ENCODE data around the gene HMGCL. TPM values are rescaled to one million over a fixed set of nuclear protein-coding genes. Genes with fewer than 3 reads are reported as not detected.

HMGCL gene
- total and polyA plus RNA-seq, 2 donors (not counting 1 experiment from before 2014, with no cell fraction given) = 41.3 to 74.6 TPM

DNA sequence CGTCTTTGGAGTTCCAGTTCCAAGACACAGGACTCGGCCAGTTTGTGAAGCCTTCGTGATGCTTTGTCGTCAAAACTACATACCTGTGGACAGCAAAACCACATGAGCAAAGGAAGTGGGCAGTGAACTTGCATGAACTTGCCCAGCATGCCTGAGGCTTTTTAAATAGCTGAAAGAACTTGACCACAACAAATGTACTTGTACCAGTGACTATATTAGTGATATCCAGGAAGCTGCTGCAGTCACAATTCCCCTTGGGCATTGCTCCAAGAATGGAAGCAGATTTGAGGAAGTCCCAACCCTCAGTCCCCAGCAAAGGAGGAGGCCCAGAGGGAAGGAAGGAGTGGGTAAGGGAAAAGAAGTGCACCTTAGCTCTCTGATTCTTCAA lies 40.3 kb upstream of the HMGCL start:
- no peak overlapping the region for H3K27ac ChIP-seq (ENCODE audit: insufficient read depth, low read length)
- H3K9ac ChIP-seq (ENCODE audit: insufficient read depth, low read length) = no peak overlapping the region
- no peaks in the 10 kb centered on the region for H3K9me3 ChIP-seq (ENCODE audit: control insufficient read depth, insufficient read depth, low read depth, low read length)
- no peaks in the 10 kb centered on the region for H3K79me2 ChIP-seq (ENCODE audit: control insufficient read depth, insufficient read depth, low read length)
- no peaks in the 10 kb centered on the region for H4K20me1 ChIP-seq (ENCODE audit: control insufficient read depth, extremely low read depth, insufficient read depth, low read length)
- H2AFZ ChIP-seq (ENCODE audit: low read length) = no peak overlapping the region
- no peaks in the 10 kb centered on the region for H3K4me1 ChIP-seq (ENCODE audit: control insufficient read depth, extremely low read depth, insufficient read depth, low read length)
- no peaks in the 10 kb centered on the region for H3K36me3 ChIP-seq (ENCODE audit: control insufficient read depth, insufficient read depth, low read length)
- DNase-seq (ENCODE audit: low read depth in 2 of 2) = peak; percentile 10 to 96
- no peak overlapping the region for H3K4me3 ChIP-seq (replicated peaks in 1 of 4; ENCODE audit: control extremely low read depth in 1 of 4, insufficient read depth in 1 of 4, low read depth in 3 of 4, low read length in 4 of 4)
- H3K27me3 ChIP-seq (ENCODE audit: control insufficient read depth, insufficient read depth, low read length) = peaks cover 11% of the 10 kb centered on the region
- no peak overlapping the region for H3K4me2 ChIP-seq (ENCODE audit: extremely low read depth, insufficient read depth, low read length)
- TF ChIP-seq EZH2 (IDR thresholded peaks at IDR 0.05; ENCODE audit: low read length, missing control alignments) (no peak), CTCF (conservative IDR thresholded peaks at IDR 0.05 in 1 of 2, IDR thresholded peaks at IDR 0.05 in 1 of 2; ENCODE audit: low read depth in 1 of 2, low read length in 2 of 2) (no peak)

DNA sequence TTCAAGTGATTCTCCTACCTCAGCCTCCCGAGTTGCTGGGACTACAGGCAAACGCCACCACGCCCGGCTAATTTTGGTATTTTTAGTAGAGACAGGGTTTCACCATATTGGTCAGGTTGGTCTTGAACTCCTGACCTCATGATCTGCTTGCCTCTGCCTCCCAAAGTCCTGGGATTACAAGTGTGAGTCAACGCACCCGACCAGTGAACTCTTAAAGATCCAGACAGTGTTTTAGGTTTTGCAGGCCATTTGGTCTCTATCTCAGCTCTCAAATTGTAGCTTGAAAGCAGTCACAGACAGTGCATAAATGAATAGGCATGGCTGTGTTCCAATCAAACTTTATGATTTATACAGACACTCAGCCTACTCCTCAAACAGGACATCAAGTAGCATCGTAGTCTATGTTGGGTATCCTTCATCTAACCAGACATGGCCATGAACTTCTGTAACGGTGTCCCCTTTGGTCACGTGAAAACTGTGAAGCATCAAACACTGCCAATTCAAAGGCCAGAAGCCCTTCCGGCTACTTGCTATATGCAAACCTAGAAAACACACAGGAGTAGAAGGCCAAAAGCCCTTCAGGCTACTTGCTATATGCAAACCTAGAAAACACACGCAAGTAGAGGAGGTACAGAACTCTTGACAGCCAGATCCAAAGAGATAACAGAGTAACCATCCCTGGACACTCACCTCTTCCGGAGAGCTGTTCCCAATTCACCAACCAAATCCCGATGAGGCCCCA lies 39.7 kb upstream of the HMGCL start:
- H3K4me1 ChIP-seq (ENCODE audit: control insufficient read depth, extremely low read depth, insufficient read depth, low read length) = no peaks in the 10 kb centered on the region
- H3K79me2 ChIP-seq (ENCODE audit: control insufficient read depth, insufficient read depth, low read length) = no peaks in the 10 kb centered on the region
- DNase-seq (ENCODE audit: low read depth in 2 of 2) = no peak
- H2AFZ ChIP-seq (ENCODE audit: low read length) = no peak overlapping the region
- H3K4me3 ChIP-seq (replicated peaks in 1 of 4; ENCODE audit: control extremely low read depth in 1 of 4, insufficient read depth in 1 of 4, low read depth in 3 of 4, low read length in 4 of 4) = no peak overlapping the region
- H3K4me2 ChIP-seq (ENCODE audit: extremely low read depth, insufficient read depth, low read length) = no peak overlapping the region
- TF ChIP-seq EZH2 (IDR thresholded peaks at IDR 0.05; ENCODE audit: low read length, missing control alignments) (no peak), CTCF (conservative IDR thresholded peaks at IDR 0.05 in 1 of 2, IDR thresholded peaks at IDR 0.05 in 1 of 2; ENCODE audit: low read depth in 1 of 2, low read length in 2 of 2) (no peak)
- H3K27me3 ChIP-seq (ENCODE audit: control insufficient read depth, insufficient read depth, low read length) = peaks cover 11% of the 10 kb centered on the region
- H3K9ac ChIP-seq (ENCODE audit: insufficient read depth, low read length) = no peak overlapping the region
- no peak overlapping the region for H3K27ac ChIP-seq (ENCODE audit: insufficient read depth, low read length)
- no peaks in the 10 kb centered on the region for H3K9me3 ChIP-seq (ENCODE audit: control insufficient read depth, insufficient read depth, low read depth, low read length)
- H3K36me3 ChIP-seq (ENCODE audit: control insufficient read depth, insufficient read depth, low read length) = no peaks in the 10 kb centered on the region
- H4K20me1 ChIP-seq (ENCODE audit: control insufficient read depth, extremely low read depth, insufficient read depth, low read length) = no peaks in the 10 kb centered on the region

DNA sequence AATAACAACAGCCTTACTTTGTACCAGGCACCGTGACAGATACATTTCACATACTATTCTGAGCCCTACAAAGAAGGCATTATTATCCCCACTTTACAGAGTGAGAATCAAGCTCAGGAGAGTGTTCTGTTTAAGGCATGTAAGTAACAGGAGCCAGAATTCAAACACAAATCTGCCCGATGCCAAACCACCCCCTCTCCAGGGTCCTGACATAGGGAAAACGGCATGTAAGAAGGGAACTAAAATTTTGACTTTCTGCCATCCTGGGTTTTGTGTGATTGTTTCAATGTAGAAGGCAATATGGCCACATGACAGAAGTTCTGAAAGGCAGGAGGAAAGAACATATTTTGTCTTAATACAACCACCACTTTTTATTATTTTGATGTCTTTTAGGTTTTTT lies 37.4 kb upstream of the HMGCL start:
- Histone ChIP-seq H3K27ac (ENCODE audit: insufficient read depth, low read length) (no peak overlapping the region), H3K9me3 (ENCODE audit: control insufficient read depth, insufficient read depth, low read depth, low read length) (no peaks in the 10 kb centered on the region), H3K4me2 (ENCODE audit: extremely low read depth, insufficient read depth, low read length) (no peak overlapping the region), H3K79me2 (ENCODE audit: control insufficient read depth, insufficient read depth, low read length) (no peaks in the 10 kb centered on the region), H3K9ac (ENCODE audit: insufficient read depth, low read length) (no peak overlapping the region), H2AFZ (ENCODE audit: low read length) (no peak overlapping the region), H3K27me3 (ENCODE audit: control insufficient read depth, insufficient read depth, low read length) (peaks cover 11% of the 10 kb centered on the region), H3K4me1 (ENCODE audit: control insufficient read depth, extremely low read depth, insufficient read depth, low read length) (no peaks in the 10 kb centered on the region), H3K4me3 (replicated peaks in 1 of 4; ENCODE audit: control extremely low read depth in 1 of 4, insufficient read depth in 1 of 4, low read depth in 3 of 4, low read length in 4 of 4) (no peak overlapping the region), H3K36me3 (ENCODE audit: control insufficient read depth, insufficient read depth, low read length) (no peaks in the 10 kb centered on the region), H4K20me1 (ENCODE audit: control insufficient read depth, extremely low read depth, insufficient read depth, low read length) (no peaks in the 10 kb centered on the region)
- TF ChIP-seq CTCF (conservative IDR thresholded peaks at IDR 0.05 in 1 of 2, IDR thresholded peaks at IDR 0.05 in 1 of 2; ENCODE audit: low read depth in 1 of 2, low read length in 2 of 2) (no peak), EZH2 (IDR thresholded peaks at IDR 0.05; ENCODE audit: low read length, missing control alignments) (no peak)
- no peak for DNase-seq (ENCODE audit: low read depth in 2 of 2)

Measured in fibroblast of lung (primary cell).